ENCODE measurements around the gene PLEKHH1.

DNA sequence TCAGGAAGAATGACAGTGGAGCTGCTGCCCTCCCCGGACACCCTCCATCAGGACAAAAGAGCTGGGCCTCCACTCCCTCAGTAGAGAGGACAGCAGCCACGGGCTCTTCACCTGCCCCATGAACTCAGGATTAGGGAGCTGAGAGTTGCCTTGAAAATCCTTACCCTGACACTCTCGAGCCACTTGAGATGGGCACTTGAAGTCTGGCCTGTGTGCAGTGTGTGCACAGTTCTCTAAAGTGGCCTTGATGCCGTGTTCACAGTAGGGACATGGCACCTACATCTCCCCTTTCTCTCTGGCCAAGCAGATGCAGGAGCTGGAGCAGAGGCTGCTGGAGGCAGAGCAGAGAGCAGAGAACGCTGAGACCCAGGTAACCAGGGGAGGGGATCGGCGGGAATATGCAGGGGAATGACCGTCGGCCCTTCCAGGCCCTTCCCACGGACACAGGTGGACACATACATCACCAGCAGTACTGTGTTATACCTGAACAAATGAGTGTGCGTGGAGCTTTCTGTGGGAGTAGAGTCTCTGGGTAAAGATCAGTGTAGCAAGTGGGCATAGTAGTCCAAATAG is 22.5 kb downstream of the PLEKHH1 start:
- TF ChIP-seq, protein P1, sequence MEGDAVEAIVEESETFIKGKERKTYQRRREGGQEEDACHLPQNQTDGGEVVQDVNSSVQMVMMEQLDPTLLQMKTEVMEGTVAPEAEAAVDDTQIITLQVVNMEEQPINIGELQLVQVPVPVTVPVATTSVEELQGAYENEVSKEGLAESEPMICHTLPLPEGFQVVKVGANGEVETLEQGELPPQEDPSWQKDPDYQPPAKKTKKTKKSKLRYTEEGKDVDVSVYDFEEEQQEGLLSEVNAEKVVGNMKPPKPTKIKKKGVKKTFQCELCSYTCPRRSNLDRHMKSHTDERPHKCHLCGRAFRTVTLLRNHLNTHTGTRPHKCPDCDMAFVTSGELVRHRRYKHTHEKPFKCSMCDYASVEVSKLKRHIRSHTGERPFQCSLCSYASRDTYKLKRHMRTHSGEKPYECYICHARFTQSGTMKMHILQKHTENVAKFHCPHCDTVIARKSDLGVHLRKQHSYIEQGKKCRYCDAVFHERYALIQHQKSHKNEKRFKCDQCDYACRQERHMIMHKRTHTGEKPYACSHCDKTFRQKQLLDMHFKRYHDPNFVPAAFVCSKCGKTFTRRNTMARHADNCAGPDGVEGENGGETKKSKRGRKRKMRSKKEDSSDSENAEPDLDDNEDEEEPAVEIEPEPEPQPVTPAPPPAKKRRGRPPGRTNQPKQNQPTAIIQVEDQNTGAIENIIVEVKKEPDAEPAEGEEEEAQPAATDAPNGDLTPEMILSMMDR (conservative IDR thresholded peaks at IDR 0.05; ENCODE audit: low read depth in 2 of 2) = no peak
- TF ChIP-seq EZH2 (IDR thresholded peaks at IDR 0.05; ENCODE audit: low read depth, unreplicated experiment) = no peak
- no peak for TF ChIP-seq POLR2AphosphoS5 (IDR thresholded peaks at IDR 0.05; ENCODE audit: low read depth)
- TF ChIP-seq, protein P2, sequence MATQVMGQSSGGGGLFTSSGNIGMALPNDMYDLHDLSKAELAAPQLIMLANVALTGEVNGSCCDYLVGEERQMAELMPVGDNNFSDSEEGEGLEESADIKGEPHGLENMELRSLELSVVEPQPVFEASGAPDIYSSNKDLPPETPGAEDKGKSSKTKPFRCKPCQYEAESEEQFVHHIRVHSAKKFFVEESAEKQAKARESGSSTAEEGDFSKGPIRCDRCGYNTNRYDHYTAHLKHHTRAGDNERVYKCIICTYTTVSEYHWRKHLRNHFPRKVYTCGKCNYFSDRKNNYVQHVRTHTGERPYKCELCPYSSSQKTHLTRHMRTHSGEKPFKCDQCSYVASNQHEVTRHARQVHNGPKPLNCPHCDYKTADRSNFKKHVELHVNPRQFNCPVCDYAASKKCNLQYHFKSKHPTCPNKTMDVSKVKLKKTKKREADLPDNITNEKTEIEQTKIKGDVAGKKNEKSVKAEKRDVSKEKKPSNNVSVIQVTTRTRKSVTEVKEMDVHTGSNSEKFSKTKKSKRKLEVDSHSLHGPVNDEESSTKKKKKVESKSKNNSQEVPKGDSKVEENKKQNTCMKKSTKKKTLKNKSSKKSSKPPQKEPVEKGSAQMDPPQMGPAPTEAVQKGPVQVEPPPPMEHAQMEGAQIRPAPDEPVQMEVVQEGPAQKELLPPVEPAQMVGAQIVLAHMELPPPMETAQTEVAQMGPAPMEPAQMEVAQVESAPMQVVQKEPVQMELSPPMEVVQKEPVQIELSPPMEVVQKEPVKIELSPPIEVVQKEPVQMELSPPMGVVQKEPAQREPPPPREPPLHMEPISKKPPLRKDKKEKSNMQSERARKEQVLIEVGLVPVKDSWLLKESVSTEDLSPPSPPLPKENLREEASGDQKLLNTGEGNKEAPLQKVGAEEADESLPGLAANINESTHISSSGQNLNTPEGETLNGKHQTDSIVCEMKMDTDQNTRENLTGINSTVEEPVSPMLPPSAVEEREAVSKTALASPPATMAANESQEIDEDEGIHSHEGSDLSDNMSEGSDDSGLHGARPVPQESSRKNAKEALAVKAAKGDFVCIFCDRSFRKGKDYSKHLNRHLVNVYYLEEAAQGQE (IDR thresholded peaks at IDR 0.05; ENCODE audit: unreplicated experiment) = no peak
- TF ChIP-seq, protein P3, sequence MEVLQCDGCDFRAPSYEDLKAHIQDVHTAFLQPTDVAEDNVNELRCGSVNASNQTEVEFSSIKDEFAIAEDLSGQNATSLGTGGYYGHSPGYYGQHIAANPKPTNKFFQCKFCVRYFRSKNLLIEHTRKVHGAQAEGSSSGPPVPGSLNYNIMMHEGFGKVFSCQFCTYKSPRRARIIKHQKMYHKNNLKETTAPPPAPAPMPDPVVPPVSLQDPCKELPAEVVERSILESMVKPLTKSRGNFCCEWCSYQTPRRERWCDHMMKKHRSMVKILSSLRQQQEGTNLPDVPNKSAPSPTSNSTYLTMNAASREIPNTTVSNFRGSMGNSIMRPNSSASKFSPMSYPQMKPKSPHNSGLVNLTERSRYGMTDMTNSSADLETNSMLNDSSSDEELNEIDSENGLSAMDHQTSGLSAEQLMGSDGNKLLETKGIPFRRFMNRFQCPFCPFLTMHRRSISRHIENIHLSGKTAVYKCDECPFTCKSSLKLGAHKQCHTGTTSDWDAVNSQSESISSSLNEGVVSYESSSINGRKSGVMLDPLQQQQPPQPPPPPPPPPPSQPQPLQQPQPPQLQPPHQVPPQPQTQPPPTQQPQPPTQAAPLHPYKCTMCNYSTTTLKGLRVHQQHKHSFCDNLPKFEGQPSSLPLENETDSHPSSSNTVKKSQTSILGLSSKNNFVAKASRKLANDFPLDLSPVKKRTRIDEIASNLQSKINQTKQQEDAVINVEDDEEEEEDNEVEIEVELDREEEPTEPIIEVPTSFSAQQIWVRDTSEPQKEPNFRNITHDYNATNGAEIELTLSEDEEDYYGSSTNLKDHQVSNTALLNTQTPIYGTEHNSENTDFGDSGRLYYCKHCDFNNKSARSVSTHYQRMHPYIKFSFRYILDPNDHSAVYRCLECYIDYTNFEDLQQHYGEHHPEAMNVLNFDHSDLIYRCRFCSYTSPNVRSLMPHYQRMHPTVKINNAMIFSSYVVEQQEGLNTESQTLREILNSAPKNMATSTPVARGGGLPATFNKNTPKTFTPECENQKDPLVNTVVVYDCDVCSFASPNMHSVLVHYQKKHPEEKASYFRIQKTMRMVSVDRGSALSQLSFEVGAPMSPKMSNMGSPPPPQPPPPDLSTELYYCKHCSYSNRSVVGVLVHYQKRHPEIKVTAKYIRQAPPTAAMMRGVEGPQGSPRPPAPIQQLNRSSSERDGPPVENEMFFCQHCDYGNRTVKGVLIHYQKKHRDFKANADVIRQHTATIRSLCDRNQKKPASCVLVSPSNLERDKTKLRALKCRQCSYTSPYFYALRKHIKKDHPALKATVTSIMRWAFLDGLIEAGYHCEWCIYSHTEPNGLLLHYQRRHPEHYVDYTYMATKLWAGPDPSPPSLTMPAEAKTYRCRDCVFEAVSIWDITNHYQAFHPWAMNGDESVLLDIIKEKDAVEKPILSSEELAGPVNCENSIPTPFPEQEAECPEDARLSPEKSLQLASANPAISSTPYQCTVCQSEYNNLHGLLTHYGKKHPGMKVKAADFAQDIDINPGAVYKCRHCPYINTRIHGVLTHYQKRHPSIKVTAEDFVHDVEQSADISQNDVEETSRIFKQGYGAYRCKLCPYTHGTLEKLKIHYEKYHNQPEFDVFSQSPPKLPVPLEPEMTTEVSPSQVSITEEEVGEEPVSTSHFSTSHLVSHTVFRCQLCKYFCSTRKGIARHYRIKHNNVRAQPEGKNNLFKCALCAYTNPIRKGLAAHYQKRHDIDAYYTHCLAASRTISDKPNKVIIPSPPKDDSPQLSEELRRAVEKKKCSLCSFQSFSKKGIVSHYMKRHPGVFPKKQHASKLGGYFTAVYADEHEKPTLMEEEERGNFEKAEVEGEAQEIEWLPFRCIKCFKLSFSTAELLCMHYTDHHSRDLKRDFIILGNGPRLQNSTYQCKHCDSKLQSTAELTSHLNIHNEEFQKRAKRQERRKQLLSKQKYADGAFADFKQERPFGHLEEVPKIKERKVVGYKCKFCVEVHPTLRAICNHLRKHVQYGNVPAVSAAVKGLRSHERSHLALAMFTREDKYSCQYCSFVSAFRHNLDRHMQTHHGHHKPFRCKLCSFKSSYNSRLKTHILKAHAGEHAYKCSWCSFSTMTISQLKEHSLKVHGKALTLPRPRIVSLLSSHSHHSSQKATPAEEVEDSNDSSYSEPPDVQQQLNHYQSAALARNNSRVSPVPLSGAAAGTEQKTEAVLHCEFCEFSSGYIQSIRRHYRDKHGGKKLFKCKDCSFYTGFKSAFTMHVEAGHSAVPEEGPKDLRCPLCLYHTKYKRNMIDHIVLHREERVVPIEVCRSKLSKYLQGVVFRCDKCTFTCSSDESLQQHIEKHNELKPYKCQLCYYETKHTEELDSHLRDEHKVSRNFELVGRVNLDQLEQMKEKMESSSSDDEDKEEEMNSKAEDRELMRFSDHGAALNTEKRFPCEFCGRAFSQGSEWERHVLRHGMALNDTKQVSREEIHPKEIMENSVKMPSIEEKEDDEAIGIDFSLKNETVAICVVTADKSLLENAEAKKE (CRISPR knock-in tag; IDR thresholded peaks at IDR 0.05) = no peak
- TF ChIP-seq EZH2phosphoT487 (IDR thresholded peaks at IDR 0.05; ENCODE audit: unreplicated experiment) = no peak
- no peak for TF ChIP-seq ZNF331 (CRISPR knock-in tag; IDR thresholded peaks at IDR 0.05; ENCODE audit: low read depth)
- TF ChIP-seq, protein P4, sequence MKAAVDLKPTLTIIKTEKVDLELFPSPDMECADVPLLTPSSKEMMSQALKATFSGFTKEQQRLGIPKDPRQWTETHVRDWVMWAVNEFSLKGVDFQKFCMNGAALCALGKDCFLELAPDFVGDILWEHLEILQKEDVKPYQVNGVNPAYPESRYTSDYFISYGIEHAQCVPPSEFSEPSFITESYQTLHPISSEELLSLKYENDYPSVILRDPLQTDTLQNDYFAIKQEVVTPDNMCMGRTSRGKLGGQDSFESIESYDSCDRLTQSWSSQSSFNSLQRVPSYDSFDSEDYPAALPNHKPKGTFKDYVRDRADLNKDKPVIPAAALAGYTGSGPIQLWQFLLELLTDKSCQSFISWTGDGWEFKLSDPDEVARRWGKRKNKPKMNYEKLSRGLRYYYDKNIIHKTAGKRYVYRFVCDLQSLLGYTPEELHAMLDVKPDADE (IDR thresholded peaks at IDR 0.05) = no peak
- TF ChIP-seq CREB1 (CRISPR knock-in tag; IDR thresholded peaks at IDR 0.05; ENCODE audit: low read depth) = no peak
- TF ChIP-seq NANOG (IDR thresholded peaks at IDR 0.05; ENCODE audit: borderline replicate concordance) = no peak
- TF ChIP-seq JUNB (IDR thresholded peaks at IDR 0.05; ENCODE audit: unreplicated experiment) = no peak
- no peak for TF ChIP-seq STAT1 (IDR thresholded peaks at IDR 0.05; ENCODE audit: unreplicated experiment)
- no peak for TF ChIP-seq ZNF114 (CRISPR knock-in tag; IDR thresholded peaks at IDR 0.05)

Measured in GM23338 (cell line).